HepG2 (cell line): ENCODE results near the gene CCDC177. TPM values are rescaled to one million over a fixed set of nuclear protein-coding genes. Genes with fewer than 3 reads are reported as not detected.

Experiments
- BCLAF1 ChIP-seq: fragments of 450-650 bp; IDR thresholded peaks from 2 replicates; pipeline ENCODE4 v1.6.1; 2017; ENCODE audit warnings: mild to moderate bottlenecking
- EEA1 ChIP-seq: sonication (generic); formaldehyde crosslinking; IDR thresholded peaks from 2 replicates; pipeline ENCODE4 v1.5.1; 2020; ENCODE audit warnings: mild to moderate bottlenecking, missing genetic modification reagents, borderline replicate concordance
- JUND ChIP-seq: sonication (generic); formaldehyde crosslinking; IDR thresholded peaks from 2 replicates; pipeline ENCODE4 v1.8.0; 2022; ENCODE audit warnings: mild to moderate bottlenecking, missing genetic modification reagents
- NCOA2 ChIP-seq: sonication (generic); formaldehyde crosslinking; IDR thresholded peaks from 2 replicates; pipeline ENCODE4 v1.8.0; 2022; ENCODE audit warnings: inconsistent platforms
- NR2F2 ChIP-seq: IDR thresholded peaks from 2 replicates; pipeline ENCODE4 v1.6.1; 2012; ENCODE audit warnings: low read depth, inconsistent platforms, borderline replicate concordance
- PCBP2 ChIP-seq: fragments of 200-400 bp; formaldehyde crosslinking; optimal IDR thresholded peaks from 2 replicates; pipeline ENCODE3; 2018; ENCODE audit warnings: low read length, low read depth; ENCODE audit not compliant: poor library complexity, severe bottlenecking
- PLRG1 ChIP-seq: fragments of 450-650 bp; conservative IDR thresholded peaks from 2 replicates; pipeline ENCODE4 v1.6.1; 2016
- RFX1 ChIP-seq: fragments of 450-650 bp; IDR thresholded peaks from 2 replicates; pipeline ENCODE4 v1.6.1; 2017
- SMYD3 ChIP-seq: sonication (generic); formaldehyde crosslinking; IDR thresholded peaks from 2 replicates; pipeline ENCODE4 v1.8.1; 2023; ENCODE audit warnings: mild to moderate bottlenecking, missing genetic modification reagents
- SUZ12 ChIP-seq: fragments of 150-350 bp; IDR thresholded peaks from 2 replicates; pipeline ENCODE4 v1.6.1; 2014; ENCODE audit warnings: low read depth, low read length
- TOPORS ChIP-seq: sonication (generic); formaldehyde crosslinking; IDR thresholded peaks from 2 replicates; pipeline ENCODE4 v1.8.0; 2023; ENCODE audit warnings: mild to moderate bottlenecking, missing genetic modification reagents
- YY1 ChIP-seq: IDR thresholded peaks from 2 replicates; pipeline ENCODE4 v1.6.1; 2011; ENCODE audit warnings: low read length, low read depth, moderate library complexity, mild to moderate bottlenecking; ENCODE audit not compliant: insufficient read depth, insufficient replicate concordance
- ZFP36L1 ChIP-seq: sonication (generic); formaldehyde crosslinking; IDR thresholded peaks from 2 replicates; pipeline ENCODE4 v1.8.0; 2022; ENCODE audit warnings: mild to moderate bottlenecking, missing genetic modification reagents, moderate library complexity
- ZNF207 ChIP-seq: fragments of 450-650 bp; IDR thresholded peaks from 2 replicates; pipeline ENCODE4 v1.6.1; 2016; ENCODE audit warnings: antibody characterized with exemption, borderline replicate concordance
- ZNF280D ChIP-seq: sonication (generic); formaldehyde crosslinking; IDR thresholded peaks from 2 replicates; pipeline ENCODE4 v1.5.1; 2020; ENCODE audit warnings: mild to moderate bottlenecking, missing genetic modification reagents
- ZNF557 ChIP-seq: sonication (generic); formaldehyde crosslinking; IDR thresholded peaks from 2 replicates; pipeline ENCODE4 v1.4.0; 2020; ENCODE audit warnings: missing genetic modification reagents
- ZNF7 ChIP-seq: IDR thresholded peaks from 2 replicates; pipeline ENCODE4 v1.6.1; 2016; ENCODE audit warnings: missing biosample characterization, missing genetic modification reagents
- polyA plus RNA-seq, 8 experiments: library from polyadenylated mRNA; depleted of rRNA in 3 of 8; stranded (reverse) in 7 of 8; unstranded in 1 of 8; fragments of >200 nt; fragmentation: Illumina TruSeq in 4 of 8; extraction: Trizol in 4 of 8; gene quantifications; 2 replicates each; pipeline versions ENCODE4 v1.2.1 to v1.2.3, GENCODE V29; 2011 to 2016; ENCODE audit warnings: low read depth in 4 of 8, missing spikeins in 1 of 8, mixed read lengths in 1 of 8; ENCODE audit not compliant: insufficient read depth in 1 of 8
- total RNA-seq, 5 experiments: library from RNA; depleted of rRNA; stranded (reverse); fragments of >200 nt; fragmentation: Illumina TruSeq; extraction: Trizol; gene quantifications; 2 replicates each; pipeline ENCODE4 v1.2.3, GENCODE V29; 2016; ENCODE audit warnings: low read depth in 1 of 5
- TF ChIP-seq, protein P1 (sequence below): IDR thresholded peaks from 2 replicates; pipeline ENCODE4 v1.6.1; 2016
- TF ChIP-seq, protein P2 (sequence below): sonication (generic); formaldehyde crosslinking; IDR thresholded peaks from 2 replicates; pipeline ENCODE4 v1.5.0; 2020; ENCODE audit warnings: mild to moderate bottlenecking, missing genetic modification reagents, borderline replicate concordance

Gene CCDC177
- total and polyA plus RNA-seq, 2 of the 13 experiments (the other 11 are each of a cell fraction or from before 2014, with no cell fraction given), result not detected

- TF ChIP-seq SUZ12, result no peak
- no peak for TF ChIP-seq ZNF557 (CRISPR knock-in tag)
- no peak for TF ChIP-seq YY1
- TF ChIP-seq ZNF280D (CRISPR knock-in tag), result no peak
- no peak for TF ChIP-seq ZNF207
- no peak for TF ChIP-seq SMYD3 (CRISPR knock-in tag)
- TF ChIP-seq NR2F2, result no peak
- peak; percentile 30; the same call in 1 of the 2 replicates for TF ChIP-seq NCOA2 (CRISPR knock-in tag)
- no peak for TF ChIP-seq EEA1 (CRISPR knock-in tag)
- TF ChIP-seq BCLAF1, result no peak
- no peak for TF ChIP-seq PLRG1
- TF ChIP-seq ZFP36L1 (CRISPR knock-in tag), result no peak
- no peak for TF ChIP-seq TOPORS (CRISPR knock-in tag)
- TF ChIP-seq, protein P1, sequence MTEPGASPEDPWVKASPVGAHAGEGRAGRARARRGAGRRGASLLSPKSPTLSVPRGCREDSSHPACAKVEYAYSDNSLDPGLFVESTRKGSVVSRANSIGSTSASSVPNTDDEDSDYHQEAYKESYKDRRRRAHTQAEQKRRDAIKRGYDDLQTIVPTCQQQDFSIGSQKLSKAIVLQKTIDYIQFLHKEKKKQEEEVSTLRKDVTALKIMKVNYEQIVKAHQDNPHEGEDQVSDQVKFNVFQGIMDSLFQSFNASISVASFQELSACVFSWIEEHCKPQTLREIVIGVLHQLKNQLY, result no peak
- TF ChIP-seq ZNF7 (CRISPR knock-in tag), result no peak
- no peak for TF ChIP-seq RFX1
- TF ChIP-seq, protein P2, sequence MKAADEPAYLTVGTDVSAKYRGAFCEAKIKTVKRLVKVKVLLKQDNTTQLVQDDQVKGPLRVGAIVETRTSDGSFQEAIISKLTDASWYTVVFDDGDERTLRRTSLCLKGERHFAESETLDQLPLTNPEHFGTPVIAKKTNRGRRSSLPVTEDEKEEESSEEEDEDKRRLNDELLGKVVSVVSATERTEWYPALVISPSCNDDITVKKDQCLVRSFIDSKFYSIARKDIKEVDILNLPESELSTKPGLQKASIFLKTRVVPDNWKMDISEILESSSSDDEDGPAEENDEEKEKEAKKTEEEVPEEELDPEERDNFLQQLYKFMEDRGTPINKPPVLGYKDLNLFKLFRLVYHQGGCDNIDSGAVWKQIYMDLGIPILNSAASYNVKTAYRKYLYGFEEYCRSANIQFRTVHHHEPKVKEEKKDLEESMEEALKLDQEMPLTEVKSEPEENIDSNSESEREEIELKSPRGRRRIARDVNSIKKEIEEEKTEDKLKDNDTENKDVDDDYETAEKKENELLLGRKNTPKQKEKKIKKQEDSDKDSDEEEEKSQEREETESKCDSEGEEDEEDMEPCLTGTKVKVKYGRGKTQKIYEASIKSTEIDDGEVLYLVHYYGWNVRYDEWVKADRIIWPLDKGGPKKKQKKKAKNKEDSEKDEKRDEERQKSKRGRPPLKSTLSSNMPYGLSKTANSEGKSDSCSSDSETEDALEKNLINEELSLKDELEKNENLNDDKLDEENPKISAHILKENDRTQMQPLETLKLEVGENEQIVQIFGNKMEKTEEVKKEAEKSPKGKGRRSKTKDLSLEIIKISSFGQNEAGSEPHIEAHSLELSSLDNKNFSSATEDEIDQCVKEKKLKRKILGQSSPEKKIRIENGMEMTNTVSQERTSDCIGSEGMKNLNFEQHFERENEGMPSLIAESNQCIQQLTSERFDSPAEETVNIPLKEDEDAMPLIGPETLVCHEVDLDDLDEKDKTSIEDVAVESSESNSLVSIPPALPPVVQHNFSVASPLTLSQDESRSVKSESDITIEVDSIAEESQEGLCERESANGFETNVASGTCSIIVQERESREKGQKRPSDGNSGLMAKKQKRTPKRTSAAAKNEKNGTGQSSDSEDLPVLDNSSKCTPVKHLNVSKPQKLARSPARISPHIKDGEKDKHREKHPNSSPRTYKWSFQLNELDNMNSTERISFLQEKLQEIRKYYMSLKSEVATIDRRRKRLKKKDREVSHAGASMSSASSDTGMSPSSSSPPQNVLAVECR (CRISPR knock-in tag), result peak; percentile 62; the same call in 1 of the 2 replicates
- peak; percentile 86 for TF ChIP-seq JUND (CRISPR knock-in tag)
- no peak for TF ChIP-seq PCBP2
These were observed 5.4 kb upstream of the CCDC177 start (continued) for GRCh38 chr14:69580009-69580577.
